Midbrain (tissue), 1 donor: ENCODE measurements around the gene HSF2BP.
A peak's percentile ranks its signal among the peaks of the same experiment; 100 is the strongest.
"Not testable (repeated sequence)": the region's sequence is repeated elsewhere in the genome, so short reads cannot be mapped to it uniquely, and the experiment has no call there.

Experiments
- DNase-seq: peaks from one replicate; lab custom pipeline; 2025; lab: John Stamatoyannopoulos, UW

The HSF2BP gene

GRCh38 chr21:43619344-43619743 is 39.9 kb downstream of the HSF2BP start:
- DNase-seq, result no peak

GRCh38 chr21:43618940-43619339 is 40.3 kb downstream of the HSF2BP start:
- no peak for DNase-seq

GRCh38 chr21:43616861-43617260 is 42.4 kb downstream of the HSF2BP start:
- not testable (repeated sequence) for DNase-seq

DNA sequence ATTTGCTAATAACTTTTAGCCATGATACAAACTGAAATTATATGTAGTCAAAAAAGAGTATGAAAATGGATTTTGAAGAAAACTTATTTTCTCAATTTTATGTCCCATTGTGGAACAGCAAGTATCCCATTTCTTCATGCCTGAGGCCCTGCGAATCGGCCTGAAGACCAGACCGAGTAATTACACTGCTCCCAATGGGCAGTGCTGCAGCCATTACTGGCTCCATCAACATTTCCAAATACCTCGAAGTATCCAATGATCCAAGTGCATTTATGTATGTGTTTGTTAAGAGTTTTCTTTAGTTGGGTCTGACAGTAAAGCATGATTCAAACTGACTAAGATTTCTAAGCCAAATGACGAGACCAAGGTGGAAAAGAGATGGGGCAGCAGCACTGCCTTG is 44.4 kb downstream of the HSF2BP start:
- DNase-seq, result no peak

GRCh38 chr21:43613755-43614638 is 45.3 kb downstream of the HSF2BP start:
- DNase-seq, result no peak

DNA sequence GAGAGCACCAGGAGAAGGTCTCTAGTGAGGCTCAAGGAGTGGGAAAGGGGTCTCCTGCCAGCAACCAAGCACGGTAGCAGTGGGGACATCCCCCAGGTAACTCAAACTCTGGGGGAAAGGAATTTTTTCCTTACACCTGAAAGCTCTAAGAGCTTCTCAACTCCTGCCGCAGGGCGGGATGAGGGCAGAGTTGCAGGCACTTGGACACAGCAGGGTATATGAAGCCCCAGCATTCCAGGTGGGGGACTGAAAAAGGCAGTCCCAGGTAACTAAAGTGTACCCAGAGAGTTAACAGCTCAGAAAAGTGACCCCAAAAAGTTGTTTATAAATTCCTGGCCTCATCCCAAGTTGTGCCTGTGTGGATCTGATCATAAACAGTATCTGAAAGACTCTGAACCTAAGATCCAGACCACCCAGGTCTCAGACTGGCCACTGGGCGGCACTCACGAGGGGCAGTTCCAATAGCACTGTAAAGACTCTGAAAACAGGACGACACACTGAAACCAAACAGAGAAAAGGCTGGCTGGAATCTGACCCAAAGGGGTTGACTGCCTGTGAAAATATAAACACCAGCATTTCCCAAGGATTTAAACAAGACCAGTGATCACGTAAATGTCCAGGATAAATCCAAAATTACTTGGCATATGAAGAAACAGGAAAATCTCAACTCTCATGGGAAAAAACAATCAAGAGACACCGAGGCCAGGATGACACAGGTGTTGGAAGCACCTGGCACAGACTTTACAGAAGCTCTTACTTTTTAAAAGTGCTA is 47.5 kb downstream of the HSF2BP start:
- DNase-seq, result peak; percentile 29

- DNase-seq, result no peak
Measured at GRCh38 chr21:43609501-43610340, 49.6 kb downstream of the HSF2BP start.

DNA sequence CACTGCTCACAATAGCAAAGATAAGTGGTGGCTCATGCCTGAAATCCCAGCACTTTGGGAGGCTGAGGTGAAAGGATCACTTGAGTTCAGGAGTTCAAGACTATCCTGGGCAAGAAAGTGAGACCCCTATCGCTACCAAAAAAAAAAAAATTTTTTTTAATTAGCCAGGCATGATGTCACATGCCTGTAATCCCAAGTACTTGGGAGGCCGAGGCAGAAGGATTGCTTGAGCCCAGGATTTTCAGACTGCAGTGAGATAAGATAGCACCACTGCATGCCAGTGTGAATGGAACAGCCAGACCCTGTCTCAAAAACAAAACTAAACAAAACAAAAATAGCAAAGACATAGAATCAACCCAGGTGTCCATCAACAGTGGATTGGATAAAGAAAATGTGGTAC is 50.6 kb downstream of the HSF2BP start:
- no peak for DNase-seq

- no peak for DNase-seq
Measured at GRCh38 chr21:43608225-43608624, 51.1 kb downstream of the HSF2BP start.

- no peak for DNase-seq
Measured at GRCh38 chr21:43605320-43606215, 53.7 kb downstream of the HSF2BP start.

GRCh38 chr21:43604505-43605204 is 54.6 kb downstream of the HSF2BP start:
- no peak for DNase-seq

DNA sequence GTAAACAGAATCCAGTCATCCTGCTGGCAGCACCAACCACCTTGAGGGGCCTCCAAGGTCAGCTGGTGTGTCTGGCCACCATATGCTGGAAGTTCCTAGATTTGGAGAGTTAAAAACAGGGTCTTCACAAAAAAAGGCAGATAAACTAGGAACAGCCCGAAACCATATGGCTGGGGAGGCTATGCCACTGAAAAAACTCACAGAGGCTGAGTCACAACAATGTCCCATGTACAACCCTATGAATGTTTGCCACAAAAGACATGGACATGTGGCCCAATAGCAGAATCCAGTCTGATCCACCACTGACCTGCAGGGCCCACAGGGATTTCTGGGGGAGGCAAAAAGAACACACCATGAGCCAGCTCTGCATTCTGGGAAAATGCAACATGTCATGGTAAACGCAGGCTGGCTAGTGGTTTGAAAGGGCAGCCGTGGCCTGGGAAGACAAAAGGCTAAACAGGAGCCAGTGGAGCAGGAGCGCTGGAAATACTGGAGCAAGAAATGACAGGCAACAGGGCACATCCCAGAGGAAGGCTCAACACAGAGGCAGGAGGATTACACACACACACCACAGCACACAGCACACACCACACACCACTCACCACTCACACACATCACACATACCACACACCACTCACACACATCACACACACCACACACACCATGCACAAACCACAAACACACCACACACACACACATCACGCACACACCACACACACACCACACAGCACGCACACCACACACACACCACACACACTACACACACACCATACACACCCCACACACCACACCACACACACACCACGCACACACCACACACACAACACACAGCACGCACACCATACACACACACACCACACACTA is 55.4 kb downstream of the HSF2BP start:
- no peak for DNase-seq

- DNase-seq, result no peak
Measured at GRCh38 chr21:43603233-43603626, 56.1 kb downstream of the HSF2BP start.

- no peak for DNase-seq
Measured at GRCh38 chr21:43602266-43603232, 56.7 kb downstream of the HSF2BP start.

GRCh38 chr21:43600642-43601402 is 58.5 kb downstream of the HSF2BP start:
- no peak for DNase-seq

DNA sequence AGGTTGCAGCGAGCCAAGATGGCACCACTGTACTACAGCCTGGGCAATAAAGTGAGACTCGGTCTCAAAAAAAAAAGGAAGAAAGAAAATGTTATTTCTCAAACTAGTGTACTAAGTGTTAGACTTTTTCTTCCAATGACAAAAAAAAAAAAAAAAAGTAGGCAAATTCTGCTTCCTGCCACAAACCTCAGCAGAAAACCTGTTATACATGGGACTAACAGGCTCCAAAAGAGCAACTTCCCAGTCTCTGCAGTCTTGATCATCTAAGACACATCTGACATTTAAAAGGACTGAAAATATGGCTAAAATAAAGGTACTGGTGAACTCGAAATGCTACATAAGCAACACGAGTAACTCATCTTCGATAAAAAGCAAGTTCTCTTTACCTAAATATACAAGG is 59.6 kb downstream of the HSF2BP start:
- DNase-seq, result no peak

DNA sequence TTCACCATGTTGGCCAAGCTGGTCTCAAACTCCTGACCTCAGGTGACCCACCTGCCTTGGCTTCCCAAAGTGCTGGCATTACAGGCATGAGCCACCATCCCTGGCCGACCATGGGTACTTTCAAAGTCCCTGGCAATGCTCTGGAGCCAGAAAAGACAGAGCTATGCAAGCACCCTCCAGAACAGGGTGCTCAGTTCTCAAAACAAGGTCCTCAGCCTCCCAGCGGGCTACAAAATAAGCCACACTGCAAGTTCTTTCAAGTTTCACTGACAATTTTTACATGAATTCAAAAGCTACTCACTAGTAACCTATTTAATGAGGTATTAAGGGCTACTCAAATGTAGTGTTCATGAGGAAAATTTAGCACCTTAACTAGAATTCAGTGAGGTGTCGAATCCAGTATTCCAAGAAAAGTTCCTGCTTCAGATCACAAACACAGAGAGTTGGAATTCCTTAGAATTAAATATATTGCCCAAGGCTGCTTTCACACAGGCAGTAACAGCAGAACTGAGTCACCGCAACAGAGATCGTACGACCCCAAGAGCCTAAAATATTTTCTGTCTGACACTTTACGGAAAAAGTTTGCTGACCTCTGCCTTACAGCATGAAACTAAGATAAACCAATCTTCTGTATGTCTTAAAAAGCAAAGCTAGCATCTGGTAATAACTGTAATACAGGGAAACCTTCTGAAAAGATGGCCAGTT is 60.7 kb downstream of the HSF2BP start:
- no peak for DNase-seq
